MM.1S (cell line): ENCODE data around the gene ARHGAP25.

Source experiments
- DNase-seq: peaks from one replicate; pipeline ENCODE4 v3.0.0-alpha.2; 2015
- H2AFZ ChIP-seq: fragments of 300-600 bp; sonication (generic); 2 replicates; pipeline ENCODE4 v1.6.0; 2016; ENCODE audit warnings: antibody characterized with exemption, low read length
- H3F3A ChIP-seq: fragments of 300-600 bp; sonication (generic); 2 replicates; pipeline ENCODE4 v1.6.1; 2016; ENCODE audit warnings: mild to moderate bottlenecking, antibody characterized with exemption, low read length, moderate library complexity, mixed read lengths; ENCODE audit not compliant: insufficient read depth
- H3K27ac ChIP-seq: fragments of 300-600 bp; sonication (generic); 2 replicates; pipeline ENCODE4 v1.5.1; 2016; ENCODE audit warnings: mild to moderate bottlenecking, low read length
- H3K27me3 ChIP-seq: fragments of 300-600 bp; sonication (generic); replicated peaks from 2 replicates; pipeline ENCODE4 v1.6.0; 2016; ENCODE audit warnings: low read length; ENCODE audit not compliant: insufficient read depth
- H3K36me3 ChIP-seq: fragments of 300-600 bp; sonication (generic); replicated peaks from 2 replicates; pipeline ENCODE4 v1.6.1; 2016; ENCODE audit warnings: mild to moderate bottlenecking, low read length, mixed read lengths; ENCODE audit not compliant: insufficient read depth
- H3K4me1 ChIP-seq: fragments of 300-600 bp; sonication (generic); 2 replicates; pipeline ENCODE4 v1.6.1; 2016; ENCODE audit warnings: low read length, mixed read lengths
- H3K4me2 ChIP-seq: fragments of 300-600 bp; sonication (generic); 2 replicates; pipeline ENCODE4 v1.6.0; 2016; ENCODE audit warnings: low read depth, low read length
- H3K4me3 ChIP-seq: fragments of 300-600 bp; sonication (generic); 2 replicates; pipeline ENCODE4 v1.5.1; 2016; ENCODE audit warnings: low read length, mixed read lengths
- H3K79me2 ChIP-seq: fragments of 300-600 bp; sonication (generic); 2 replicates; pipeline ENCODE4 v1.6.1; 2016; ENCODE audit warnings: mixed run types, low read length, mixed read lengths
- H3K9ac ChIP-seq: fragments of 300-600 bp; sonication (generic); 2 replicates; pipeline ENCODE4 v1.6.1; 2016; ENCODE audit warnings: low read length, mixed read lengths
- H3K9me2 ChIP-seq: fragments of 300-600 bp; sonication (generic); replicated peaks from 2 replicates; pipeline ENCODE4 v1.6.1; 2016; ENCODE audit warnings: mild to moderate bottlenecking, low read length, mixed read lengths; ENCODE audit not compliant: insufficient read depth
- H3K9me3 ChIP-seq: fragments of 300-600 bp; sonication (generic); replicated peaks from 2 replicates; pipeline ENCODE4 v1.6.1; 2016; ENCODE audit warnings: mild to moderate bottlenecking, low read length, mixed read lengths; ENCODE audit not compliant: insufficient read depth
- H4K20me1 ChIP-seq: fragments of 300-600 bp; sonication (generic); 2 replicates; pipeline ENCODE4 v1.6.1; 2016; ENCODE audit warnings: mild to moderate bottlenecking, low read length, moderate library complexity, mixed read lengths; ENCODE audit not compliant: insufficient read depth
- CTCF ChIP-seq: fragments of 300-600 bp; sonication (generic); IDR thresholded peaks from 2 replicates; pipeline ENCODE4 v1.5.1; 2016; ENCODE audit warnings: antibody characterized with exemption, low read length, mixed read lengths
- EZH2 ChIP-seq: fragments of 300-600 bp; sonication (generic); optimal IDR thresholded peaks from 2 replicates; pipeline ENCODE3; 2017; ENCODE audit warnings: low read depth, mild to moderate bottlenecking, antibody characterized with exemption, low read length, mixed read lengths
- EZH2phosphoT487 ChIP-seq: fragments of 300-600 bp; sonication (generic); IDR thresholded peaks from 2 replicates; pipeline ENCODE4 v1.6.1; 2018; ENCODE audit warnings: antibody characterized with exemption, low read length

The ARHGAP25 gene

GRCh38 chr2:68861330-68861729 lies 126.7 kb downstream of the ARHGAP25 start:
- Histone ChIP-seq H3K79me2 (no peaks in the 10 kb centered on the region), H3K36me3 (no peaks in the 10 kb centered on the region), H3K9me2 (no peaks in the 10 kb centered on the region), H3K9ac (no peak overlapping the region), H3K9me3 (no peaks in the 10 kb centered on the region), H2AFZ (no peak overlapping the region), H4K20me1 (no peaks in the 10 kb centered on the region), H3K4me2 (no peak overlapping the region), H3F3A (no peaks in the 10 kb centered on the region), H3K4me1 (peaks cover 14% of the 10 kb centered on the region), H3K4me3 (no peak overlapping the region), H3K27ac (no peak overlapping the region), H3K27me3 (no peaks in the 10 kb centered on the region)
- TF ChIP-seq CTCF = no peak
- TF ChIP-seq EZH2phosphoT487 = no peak
- no peak for TF ChIP-seq EZH2
- no peak for DNase-seq

GRCh38 chr2:68862889-68863288 lies 128.3 kb downstream of the ARHGAP25 start:
- Histone ChIP-seq H3K27me3 (no peaks in the 10 kb centered on the region), H4K20me1 (no peaks in the 10 kb centered on the region), H3K79me2 (no peaks in the 10 kb centered on the region), H3K36me3 (no peaks in the 10 kb centered on the region), H3K4me3 (no peak overlapping the region), H3F3A (no peaks in the 10 kb centered on the region), H3K4me1 (peaks cover 6% of the 10 kb centered on the region), H3K9me2 (no peaks in the 10 kb centered on the region), H3K4me2 (no peak overlapping the region), H2AFZ (no peak overlapping the region), H3K9ac (no peak overlapping the region), H3K9me3 (no peaks in the 10 kb centered on the region), H3K27ac (no peak overlapping the region)
- DNase-seq = no peak
- TF ChIP-seq CTCF = no peak
- TF ChIP-seq EZH2phosphoT487 = no peak
- no peak for TF ChIP-seq EZH2

GRCh38 chr2:68863996-68864395 lies 129.4 kb downstream of the ARHGAP25 start:
- Histone ChIP-seq H3K4me3 (no peak overlapping the region), H3K79me2 (no peaks in the 10 kb centered on the region), H4K20me1 (no peaks in the 10 kb centered on the region), H3K27ac (no peak overlapping the region), H3K36me3 (no peaks in the 10 kb centered on the region), H3K9me2 (no peaks in the 10 kb centered on the region), H3K4me1 (no peaks in the 10 kb centered on the region), H3K4me2 (no peak overlapping the region), H3F3A (no peaks in the 10 kb centered on the region), H3K9me3 (no peaks in the 10 kb centered on the region), H2AFZ (no peak overlapping the region), H3K9ac (no peak overlapping the region), H3K27me3 (no peaks in the 10 kb centered on the region)
- TF ChIP-seq EZH2phosphoT487 (no peak), CTCF (no peak), EZH2 (no peak)
- no peak for DNase-seq
